GM19238 (cell line): ENCODE measurements around the gene ACER2.

Experiments used
- DNase-seq: peaks from one replicate; pipeline ENCODE4 v3.0.0; 2011; ENCODE audit warnings: low spot score; ENCODE audit not compliant: insufficient read length

Gene ACER2

DNA sequence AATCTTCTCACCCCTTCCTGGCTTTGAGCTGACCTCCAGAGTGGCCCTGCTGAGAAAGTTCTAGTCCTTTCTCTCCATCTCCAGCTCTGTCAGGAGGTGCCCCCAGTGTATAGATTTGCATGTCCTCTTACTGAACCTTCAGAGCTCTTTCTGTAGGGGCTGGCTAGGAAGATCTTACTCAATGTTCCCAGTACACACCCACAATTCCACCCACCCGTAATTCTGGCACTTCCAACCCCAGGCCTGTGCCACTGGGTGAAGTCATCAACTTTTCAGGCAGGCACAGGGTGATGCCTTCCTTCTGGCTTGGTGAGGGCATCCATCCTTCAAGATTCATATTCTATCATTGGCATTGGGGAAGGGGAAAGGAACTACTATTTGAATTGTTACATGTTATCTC lies 75.9 kb downstream of the ACER2 start:
- DNase-seq, result no peak

DNA sequence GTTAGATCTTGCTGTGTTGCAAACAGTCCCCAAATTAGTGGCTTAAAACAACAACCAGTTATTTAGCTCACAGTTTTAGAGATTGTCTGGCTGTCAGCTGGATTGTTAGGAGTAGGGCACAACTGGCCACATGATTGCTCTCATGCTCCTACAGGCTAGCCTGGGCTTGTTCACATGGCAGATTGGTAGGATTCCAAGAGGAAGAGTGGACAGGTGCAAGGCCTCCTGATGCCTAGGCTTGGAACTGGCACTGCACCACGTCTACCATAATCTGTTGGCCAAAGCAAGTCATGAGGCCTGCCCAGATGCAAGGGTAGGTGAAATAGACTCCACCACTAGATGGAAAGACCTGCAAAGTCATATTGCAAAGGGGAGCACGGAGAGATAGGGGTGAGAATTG lies 76.4 kb downstream of the ACER2 start:
- DNase-seq, result no peak

DNA sequence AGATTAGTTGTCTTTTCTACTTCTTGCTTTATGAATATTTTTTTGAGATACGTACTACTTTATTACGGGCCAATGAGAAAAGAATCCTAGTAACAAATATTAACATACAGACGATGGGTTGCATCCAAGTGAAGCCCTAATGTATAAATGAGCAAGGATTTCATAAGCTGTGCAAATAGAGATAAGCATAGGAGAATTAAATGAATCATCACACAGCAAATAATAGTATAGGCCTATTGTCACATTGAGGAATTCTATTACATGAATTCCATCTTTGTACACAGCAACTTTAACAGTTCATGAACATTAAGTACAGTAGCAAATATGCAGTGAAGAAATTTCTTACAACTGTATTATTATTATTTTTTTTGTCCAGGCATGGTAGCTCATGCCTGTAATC lies 78.0 kb downstream of the ACER2 start:
- no peak for DNase-seq

DNA sequence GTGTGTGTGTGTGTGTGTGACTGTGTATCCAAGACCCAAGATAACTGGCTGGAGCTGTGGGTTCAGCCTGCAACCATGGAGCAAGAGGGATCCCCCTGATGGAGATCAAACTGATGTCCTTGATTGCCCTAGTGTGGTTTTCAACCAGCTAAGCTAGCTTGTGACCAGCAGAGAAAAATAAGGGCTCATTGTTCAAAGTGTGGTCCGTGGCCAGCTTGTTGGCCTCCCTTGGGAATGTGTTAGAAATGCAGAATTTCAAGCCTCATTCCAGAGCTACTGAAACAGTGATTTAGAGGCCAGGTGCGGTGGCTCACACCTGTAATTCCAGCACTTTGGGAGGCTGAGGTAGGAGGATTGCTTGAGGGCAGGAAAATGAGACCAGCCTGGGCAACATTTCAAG lies 79.9 kb downstream of the ACER2 start:
- DNase-seq, result no peak

- no peak for DNase-seq
These were observed 81.5 kb downstream of the ACER2 start for GRCh38 chr9:19490269-19490668.

- no peak for DNase-seq
These were observed 82.0 kb downstream of the ACER2 start for GRCh38 chr9:19490828-19491227.

GRCh38 chr9:19492775-19493173 lies 84.0 kb downstream of the ACER2 start:
- DNase-seq, result no peak

GRCh38 chr9:19493174-19493811 lies 84.5 kb downstream of the ACER2 start:
- peak; percentile 11 for DNase-seq

DNA sequence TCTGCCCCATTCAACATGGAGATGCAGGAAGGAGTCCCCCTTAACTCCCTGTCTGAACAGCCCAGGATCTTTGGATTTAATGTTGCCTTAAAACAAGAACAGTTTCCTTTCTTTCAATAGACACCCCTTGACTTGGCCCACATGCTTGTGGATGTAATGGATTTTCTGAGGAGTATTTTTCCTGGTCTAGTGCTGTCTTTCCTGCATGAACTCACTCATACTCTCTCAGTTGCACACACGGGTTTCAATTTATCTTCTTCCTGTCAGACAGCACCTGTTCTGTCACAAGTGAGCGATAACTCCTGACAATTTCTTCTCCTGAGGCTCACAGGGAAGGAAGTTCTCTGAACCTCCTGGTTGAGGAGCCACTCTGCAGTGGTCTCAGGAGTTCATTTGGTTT lies 85.1 kb downstream of the ACER2 start:
- DNase-seq, result no peak

GRCh38 chr9:19495186-19496028 lies 86.6 kb downstream of the ACER2 start:
- DNase-seq, result no peak

DNA sequence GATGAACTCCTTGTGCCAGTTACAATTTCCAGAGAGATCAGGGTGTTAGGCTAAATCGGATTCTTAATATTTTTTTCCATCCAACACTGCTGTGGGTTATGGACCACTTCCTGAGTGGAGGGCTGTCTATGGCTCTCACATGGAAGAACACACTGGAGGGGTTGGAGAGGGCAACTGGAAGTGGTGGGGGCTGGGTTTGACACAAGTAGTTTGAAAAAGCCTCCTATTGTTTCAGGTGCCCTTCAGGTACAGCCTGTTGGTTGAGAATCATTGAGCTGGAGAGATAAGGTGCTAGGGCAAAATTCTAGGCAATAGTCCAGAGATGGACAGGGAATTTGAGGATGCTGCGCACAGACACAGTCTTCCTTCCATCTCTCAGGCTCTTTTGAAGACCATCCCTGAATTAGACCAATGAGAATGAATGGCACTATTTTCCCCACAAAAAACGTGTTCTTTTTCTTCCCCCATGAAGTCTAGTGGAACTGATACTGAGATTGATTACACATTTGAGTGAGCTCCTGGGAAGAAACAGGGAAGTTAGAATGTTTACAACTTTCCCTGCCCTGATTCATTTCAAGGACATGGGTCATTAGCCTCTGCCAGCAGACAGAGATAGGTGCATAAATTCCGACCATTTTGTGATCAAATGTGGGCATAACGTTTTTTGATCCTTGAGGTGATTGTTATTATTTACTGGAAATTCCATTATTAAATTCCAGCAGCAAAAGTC lies 87.7 kb downstream of the ACER2 start:
- DNase-seq, result no peak

- DNase-seq, result no peak
These were observed 88.5 kb downstream of the ACER2 start for GRCh38 chr9:19497276-19497675.

DNA sequence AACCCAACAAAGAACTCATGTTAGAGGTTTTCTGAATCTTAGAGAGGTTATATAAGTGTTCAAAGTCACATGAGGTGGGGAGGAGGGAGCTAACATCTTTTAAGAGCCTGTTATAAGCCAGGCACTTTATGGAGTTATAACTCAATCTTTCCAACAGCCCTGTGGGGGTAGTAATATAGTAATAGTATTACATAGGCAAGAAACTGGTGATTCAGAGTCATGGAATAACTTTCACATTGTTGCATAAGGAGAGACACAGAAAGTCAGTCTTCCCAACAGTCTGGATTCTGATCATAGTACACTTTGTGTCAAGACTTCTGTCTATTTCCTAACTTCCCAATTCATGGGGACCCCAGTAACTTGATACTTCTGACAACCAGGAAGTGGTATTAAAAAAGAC lies 89.2 kb downstream of the ACER2 start:
- DNase-seq, result no peak
